GM12801 (cell line): ENCODE data around the gene SIN3B.

Experiments used
- CTCF ChIP-seq: IDR thresholded peaks from one replicate; pipeline ENCODE4 v1.5.1; 2011; ENCODE audit warnings: control low read depth; ENCODE audit not compliant: insufficient read length; ENCODE audit errors: extremely low read depth

SIN3B gene

GRCh38 chr19:16904599-16904998 is 75.4 kb downstream of the SIN3B start:
- TF ChIP-seq CTCF = no peak

GRCh38 chr19:16908759-16909158 is 79.6 kb downstream of the SIN3B start:
- TF ChIP-seq CTCF = no peak

DNA sequence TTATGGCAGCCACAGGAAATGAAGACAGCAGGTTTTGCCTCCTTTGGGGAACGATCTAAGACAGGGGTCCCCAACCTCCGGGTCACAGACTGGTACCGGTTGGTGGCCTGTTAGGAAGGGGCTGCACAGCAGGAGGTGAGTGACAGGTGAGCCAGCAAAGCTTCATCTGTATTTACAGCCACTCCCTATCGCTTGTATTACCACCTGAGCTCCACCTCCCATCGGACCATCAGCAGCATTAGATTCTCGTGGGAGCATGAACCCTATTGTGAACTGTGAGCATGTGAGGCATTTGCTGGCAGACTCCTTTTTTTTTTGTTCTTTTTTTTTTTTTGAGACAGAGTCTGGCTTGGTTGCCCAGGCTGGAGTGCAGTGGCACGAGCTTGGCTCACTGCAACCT is 81.8 kb downstream of the SIN3B start:
- TF ChIP-seq CTCF = no peak

DNA sequence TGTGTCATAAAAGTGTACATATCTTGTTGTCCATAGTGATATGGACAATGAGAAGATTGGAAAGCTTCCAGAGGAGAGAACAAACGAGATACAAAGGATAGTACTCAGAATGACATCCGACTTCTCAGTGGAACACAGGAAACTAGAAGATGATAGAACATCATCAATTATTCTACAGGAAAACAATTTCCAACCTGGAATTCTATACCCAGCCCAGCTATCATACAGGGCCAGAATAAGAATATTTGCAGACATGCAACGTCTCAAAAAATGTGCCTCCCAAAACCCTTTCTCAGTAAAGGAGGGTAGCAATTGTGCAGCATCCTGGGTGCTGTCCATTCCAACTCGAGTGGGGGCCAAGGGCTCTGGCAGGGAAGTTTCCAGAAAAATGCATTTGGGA is 83.6 kb downstream of the SIN3B start:
- TF ChIP-seq CTCF = no peak

DNA sequence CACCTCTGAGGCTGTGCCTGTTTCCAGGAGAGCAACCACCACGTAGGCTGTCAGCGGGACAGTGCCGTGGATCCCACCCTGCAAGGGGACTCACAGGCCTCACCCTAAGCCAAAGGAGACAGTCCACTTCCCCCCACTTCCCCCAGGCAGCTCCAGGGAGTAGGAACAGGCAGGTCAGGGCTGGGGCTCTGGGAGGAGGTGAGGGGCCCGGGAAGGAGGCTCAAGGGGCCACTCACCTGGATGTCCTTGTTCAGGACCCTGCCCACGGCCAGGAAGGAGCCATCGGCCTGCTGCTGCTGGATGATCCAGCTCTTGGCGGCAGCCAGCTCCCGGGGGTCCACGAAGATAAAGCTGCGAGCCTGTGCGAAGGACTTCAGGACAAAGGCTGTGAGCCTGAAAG is 85.2 kb downstream of the SIN3B start:
- TF ChIP-seq CTCF = no peak

- no peak for TF ChIP-seq CTCF
These were observed 85.9 kb downstream of the SIN3B start for GRCh38 chr19:16915135-16915534.

GRCh38 chr19:16915734-16916133 is 86.5 kb downstream of the SIN3B start:
- no peak for TF ChIP-seq CTCF

- no peak for TF ChIP-seq CTCF
These were observed 88.2 kb downstream of the SIN3B start for GRCh38 chr19:16917401-16917800.
